ENCODE results near the gene OTUB2. TPM values are rescaled to one million over a fixed set of nuclear protein-coding genes. Genes with fewer than 3 reads are reported as not detected.

The OTUB2 gene
- total and polyA plus RNA-seq, 2 donors (not counting 3 experiments of a cell fraction or from before 2014, with no cell fraction given) = 0.70 to 1.6 TPM

DNA sequence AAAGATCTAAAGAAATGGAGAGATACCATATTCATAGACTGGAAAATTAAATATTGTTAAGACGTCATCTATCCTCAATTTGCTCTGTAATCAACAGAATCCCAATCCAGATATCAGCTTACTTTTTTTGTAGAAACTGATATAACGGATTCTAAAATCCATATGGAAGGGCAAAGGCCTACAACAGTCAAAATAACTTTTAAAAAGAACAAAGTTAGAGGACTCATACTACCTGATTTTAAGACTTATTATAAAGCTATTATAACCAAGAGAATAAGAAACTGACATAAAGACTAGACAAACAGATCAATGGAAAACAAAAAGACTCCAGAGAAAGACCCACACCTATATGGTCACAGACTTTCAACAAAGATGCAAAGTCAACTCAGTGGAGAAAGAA lies 48.9 kb downstream of the OTUB2 start:
- TF ChIP-seq, protein P1, sequence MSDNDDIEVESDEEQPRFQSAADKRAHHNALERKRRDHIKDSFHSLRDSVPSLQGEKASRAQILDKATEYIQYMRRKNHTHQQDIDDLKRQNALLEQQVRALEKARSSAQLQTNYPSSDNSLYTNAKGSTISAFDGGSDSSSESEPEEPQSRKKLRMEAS (IDR thresholded peaks at IDR 0.05; ENCODE audit: insufficient read depth, insufficient read length) = no peak
- no peak for TF ChIP-seq EZH2 (IDR thresholded peaks at IDR 0.05; ENCODE audit: borderline replicate concordance, low read depth, low read length, severe bottlenecking)
- no peak for TF ChIP-seq POLR2AphosphoS5 (IDR thresholded peaks at IDR 0.05; ENCODE audit: insufficient read depth, low read depth, low read length)
- TF ChIP-seq, protein P2, sequence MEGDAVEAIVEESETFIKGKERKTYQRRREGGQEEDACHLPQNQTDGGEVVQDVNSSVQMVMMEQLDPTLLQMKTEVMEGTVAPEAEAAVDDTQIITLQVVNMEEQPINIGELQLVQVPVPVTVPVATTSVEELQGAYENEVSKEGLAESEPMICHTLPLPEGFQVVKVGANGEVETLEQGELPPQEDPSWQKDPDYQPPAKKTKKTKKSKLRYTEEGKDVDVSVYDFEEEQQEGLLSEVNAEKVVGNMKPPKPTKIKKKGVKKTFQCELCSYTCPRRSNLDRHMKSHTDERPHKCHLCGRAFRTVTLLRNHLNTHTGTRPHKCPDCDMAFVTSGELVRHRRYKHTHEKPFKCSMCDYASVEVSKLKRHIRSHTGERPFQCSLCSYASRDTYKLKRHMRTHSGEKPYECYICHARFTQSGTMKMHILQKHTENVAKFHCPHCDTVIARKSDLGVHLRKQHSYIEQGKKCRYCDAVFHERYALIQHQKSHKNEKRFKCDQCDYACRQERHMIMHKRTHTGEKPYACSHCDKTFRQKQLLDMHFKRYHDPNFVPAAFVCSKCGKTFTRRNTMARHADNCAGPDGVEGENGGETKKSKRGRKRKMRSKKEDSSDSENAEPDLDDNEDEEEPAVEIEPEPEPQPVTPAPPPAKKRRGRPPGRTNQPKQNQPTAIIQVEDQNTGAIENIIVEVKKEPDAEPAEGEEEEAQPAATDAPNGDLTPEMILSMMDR (IDR thresholded peaks at IDR 0.05; ENCODE audit: extremely low read depth in 1 of 2, insufficient read depth in 1 of 2, low read depth in 1 of 2, low read length in 2 of 2) = no peak
- no peak for TF ChIP-seq MYC (IDR thresholded peaks at IDR 0.05; ENCODE audit: low read depth, low read length)
- no peak for TF ChIP-seq GATA2 (IDR thresholded peaks at IDR 0.05; ENCODE audit: insufficient read depth, insufficient read length, low read depth, low read length)
- no peak for TF ChIP-seq FOS (IDR thresholded peaks at IDR 0.05; ENCODE audit: borderline replicate concordance, insufficient read depth, low read length)
- no peaks in the 10 kb centered on the region for H3K9me1 ChIP-seq (replicated peaks; ENCODE audit: control insufficient read depth, extremely low read depth, insufficient read depth, low read length)
- FAIRE-seq (no peak), DNase-seq (ENCODE audit: low read depth, low spot score) (no peak)
- H3K4me3 ChIP-seq (replicated peaks in 1 of 3; ENCODE audit: insufficient read depth in 1 of 3, low read depth in 1 of 3, low read length in 3 of 3) = no peak overlapping the region
- BruUV-seq (replicated peaks) = no TSS peak
- H2AFZ ChIP-seq (ENCODE audit: low read depth, low read length) = no peak overlapping the region
- ChIA-PET CTCF (no interaction called here), POLR2A (no interaction called here)
- peaks cover 95% of the 10 kb centered on the region for H3K79me2 ChIP-seq (ENCODE audit: control insufficient read depth, insufficient read depth, low read length)
- H3K9me3 ChIP-seq (replicated peaks; ENCODE audit: control insufficient read depth, insufficient read depth, low read length) = no peaks in the 10 kb centered on the region
- H3K9ac ChIP-seq (replicated peaks; ENCODE audit: extremely low read depth, insufficient read depth, low read length) = no peak overlapping the region
- H3K4me2 ChIP-seq (ENCODE audit: insufficient read depth, low read length) = no peak overlapping the region
- no peaks in the 10 kb centered on the region for H3K27me3 ChIP-seq (ENCODE audit: control insufficient read depth in 2 of 2, insufficient read depth in 2 of 2, low read length in 2 of 2)
- dilution Hi-C loops (cut with MboI; ENCODE audit: extremely low pct_ligation_motif_present, low sequenced_read_pairs) = no loop called here
- intact Hi-C loops (cut with micrococcal nuclease) = no loop called here
- H4K20me1 ChIP-seq (replicated peaks; ENCODE audit: control insufficient read depth, extremely low read depth, insufficient read depth, low read length) = peaks cover 4% of the 10 kb centered on the region
- peaks cover 3 to 5% of the 10 kb centered on the region in 2 experiments for H3K36me3 ChIP-seq (ENCODE audit: control insufficient read depth in 2 of 2, extremely low read depth in 1 of 2, insufficient read depth in 2 of 2, low read length in 2 of 2)
- H3K4me1 ChIP-seq (ENCODE audit: control insufficient read depth, extremely low read depth, insufficient read depth, low read length) = peaks cover 26% of the 10 kb centered on the region
- no peak overlapping the region for H3K27ac ChIP-seq (ENCODE audit: insufficient read depth, low read depth, low read length)
